GM12872 (cell line): ENCODE data around the gene OLFML2A.
A peak's percentile ranks its signal among the peaks of the same experiment; 100 is the strongest.

ENCODE experiments used
- CTCF ChIP-seq: IDR thresholded peaks from 3 replicates; pipeline ENCODE4 v1.5.1; 2011; ENCODE audit warnings: low read depth, mild to moderate bottlenecking, low read length, moderate library complexity; ENCODE audit not compliant: insufficient read depth

OLFML2A gene

DNA sequence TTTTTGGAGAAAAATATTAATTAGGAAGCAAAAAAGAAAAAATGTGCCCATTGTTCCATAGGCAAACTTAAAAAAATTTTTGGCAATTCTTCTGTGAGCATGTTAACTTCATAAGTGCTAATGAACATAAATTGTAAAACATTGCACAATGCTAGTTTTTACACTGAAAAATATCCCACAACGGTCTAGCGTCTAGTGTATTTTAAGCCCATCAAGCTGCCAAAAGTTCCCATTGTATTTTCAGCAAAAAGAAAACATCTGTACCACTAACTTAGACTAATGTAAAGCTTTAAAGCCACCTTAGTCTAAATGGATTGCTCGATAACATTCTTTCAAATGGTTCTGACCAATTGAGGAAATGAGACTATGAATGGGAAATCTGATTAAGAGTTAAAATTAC lies 8.6 kb upstream of the OLFML2A start:
- TF ChIP-seq CTCF: no peak

GRCh38 chr9:124768750-124769548 lies 8.0 kb upstream of the OLFML2A start:
- TF ChIP-seq CTCF: no peak

DNA sequence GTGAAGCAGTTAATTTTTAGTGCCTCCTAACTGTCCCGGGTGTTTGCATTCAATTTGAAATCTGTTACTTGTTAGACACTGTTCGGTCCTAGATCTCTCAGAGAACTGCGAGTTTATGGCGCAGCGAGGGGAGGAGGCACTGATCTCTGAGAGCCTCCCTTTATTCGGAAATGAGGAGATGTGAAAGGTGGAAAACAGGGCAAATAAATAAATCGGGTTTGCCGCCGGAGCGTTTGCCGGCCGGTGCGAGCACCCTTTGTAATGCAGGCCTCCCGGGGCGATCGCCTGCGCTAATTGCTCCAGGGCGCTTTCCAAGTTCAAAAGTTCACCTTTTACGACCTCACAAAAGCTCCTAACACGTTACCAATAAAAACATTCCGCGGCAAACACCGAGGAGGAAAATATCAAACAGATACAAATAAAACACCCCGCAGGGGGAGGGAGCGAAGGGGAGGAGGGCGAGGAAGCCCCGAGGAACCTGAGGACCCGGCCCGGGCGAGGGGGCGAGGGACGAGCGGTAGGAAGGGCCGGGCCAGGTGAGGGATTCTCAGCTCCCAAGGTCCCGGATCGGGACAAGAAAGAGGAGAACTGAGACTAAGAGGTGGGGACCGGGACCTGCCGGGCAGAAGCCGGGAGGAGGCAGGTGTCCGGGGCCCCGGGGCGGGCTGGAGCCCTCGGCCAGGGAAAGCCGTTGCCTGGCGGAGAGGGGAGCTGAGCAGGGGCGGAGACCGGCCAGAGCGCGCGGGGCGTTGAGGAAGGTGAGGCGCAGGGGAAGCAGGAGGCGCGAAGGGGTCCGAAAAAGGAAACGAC lies 7.2 kb upstream of the OLFML2A start:
- TF ChIP-seq CTCF: no peak

DNA sequence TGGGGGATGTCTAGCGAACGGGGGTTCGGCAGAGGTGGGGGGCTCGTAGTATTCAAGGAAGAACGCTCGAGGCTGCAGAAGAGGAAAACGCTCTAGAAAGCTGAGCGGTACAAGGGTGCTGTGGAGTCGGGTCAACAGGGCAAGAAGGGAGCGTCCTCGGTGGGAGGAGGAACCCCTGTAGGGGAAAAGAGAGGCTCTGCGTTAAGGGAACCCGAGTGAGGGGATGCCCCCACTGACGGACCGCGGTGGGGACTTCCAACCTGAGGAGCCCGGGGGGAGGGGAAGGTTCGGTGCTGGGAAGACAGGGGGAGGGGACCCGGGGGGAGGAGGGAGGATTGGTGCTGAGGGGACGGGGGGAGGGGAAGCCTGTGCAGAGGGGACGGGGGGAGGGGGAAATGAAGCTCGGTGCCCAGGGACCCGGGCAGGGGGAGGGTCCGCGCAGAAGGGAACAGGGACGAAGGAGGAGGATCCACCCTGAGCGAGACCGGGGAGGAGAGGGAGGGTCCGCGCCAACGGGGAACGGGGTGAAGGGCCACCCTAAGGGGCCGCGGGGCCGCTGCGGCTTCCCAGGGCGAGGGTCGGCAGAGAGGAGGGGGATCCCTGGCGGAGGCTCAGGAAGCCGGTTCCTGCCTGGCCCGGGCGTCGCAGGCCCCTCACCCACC lies 6.4 kb upstream of the OLFML2A start:
- TF ChIP-seq CTCF: no peak

DNA sequence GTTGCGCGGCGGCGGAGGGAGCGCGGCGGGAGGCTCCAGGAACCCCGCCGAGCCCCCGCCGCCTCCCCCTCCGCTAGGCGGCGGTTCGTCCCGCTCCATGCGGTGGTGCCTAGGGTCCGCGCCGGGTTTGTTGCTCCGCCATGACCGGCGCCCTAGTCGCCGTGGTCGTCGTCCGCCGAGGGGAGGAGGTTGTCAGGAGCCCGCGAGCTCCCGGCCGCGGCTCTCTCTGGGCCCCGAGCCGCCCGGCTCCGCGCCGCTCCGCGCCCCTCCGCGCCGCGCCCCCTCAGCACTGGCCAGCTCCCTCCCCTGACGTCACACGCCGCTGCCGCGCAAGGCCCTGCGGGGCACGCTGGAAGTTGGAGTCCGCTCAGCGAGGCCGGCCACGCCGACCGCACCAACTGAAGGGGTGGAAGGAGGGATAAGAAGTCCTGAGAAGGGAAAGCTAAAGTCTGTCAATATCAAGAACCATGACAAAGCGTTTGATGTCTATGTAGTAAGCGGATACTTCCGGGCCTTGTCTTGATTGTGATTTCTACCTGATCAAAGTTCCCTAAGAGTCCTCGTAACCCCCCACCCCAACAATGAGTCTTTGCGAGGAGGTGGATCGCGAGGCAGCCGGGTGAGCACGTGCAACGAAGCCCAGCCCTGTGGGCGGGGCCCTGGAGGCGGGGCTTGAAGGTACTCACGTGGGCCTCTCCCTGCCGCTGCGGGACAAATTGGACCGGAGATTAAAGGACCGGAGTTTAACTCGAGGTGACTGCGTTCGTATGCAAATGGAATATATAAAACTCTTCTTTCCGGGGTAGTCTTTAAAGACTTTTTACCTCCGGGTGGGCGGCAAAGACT lies 5.7 kb upstream of the OLFML2A start, which contains the start of gene NR6A1:
NR6A1 (minus strand) TSS at position 291 of the 846 bp plus-strand sequence.
- TF ChIP-seq CTCF: peak; percentile 45; the same call in 2 of the 3 replicates

GRCh38 chr9:124771867-124772679 lies 4.9 kb upstream of the OLFML2A start:
- peak; percentile 94 for TF ChIP-seq CTCF
